Esophagus muscularis mucosa (tissue), 3 donors: ENCODE results near the gene CLCA4.

ENCODE experiments used
- POLR2A ChIP-seq: fragments of 450-650 bp; IDR thresholded peaks from one replicate; pipeline ENCODE4 v1.6.1; 2017; ENCODE audit warnings: antibody characterized with exemption, moderate library complexity, mild to moderate bottlenecking, low read depth
- TF ChIP-seq, protein P1 (sequence below), 3 experiments: fragments of 200-600 bp in 2 of 3; fragments of 450-650 bp in 1 of 3; sonication (generic) in 2 of 3; IDR thresholded peaks; one replicate each; pipeline ENCODE4 v1.5.1; 2017 to 2019; ENCODE audit warnings: antibody characterized with exemption in 3 of 3, mild to moderate bottlenecking in 2 of 3, moderate library complexity in 1 of 3

GRCh38 chr1:86538775-86539174, 8.1 kb upstream of the CLCA4 start:
- no peak for TF ChIP-seq POLR2A
- TF ChIP-seq, protein P1, sequence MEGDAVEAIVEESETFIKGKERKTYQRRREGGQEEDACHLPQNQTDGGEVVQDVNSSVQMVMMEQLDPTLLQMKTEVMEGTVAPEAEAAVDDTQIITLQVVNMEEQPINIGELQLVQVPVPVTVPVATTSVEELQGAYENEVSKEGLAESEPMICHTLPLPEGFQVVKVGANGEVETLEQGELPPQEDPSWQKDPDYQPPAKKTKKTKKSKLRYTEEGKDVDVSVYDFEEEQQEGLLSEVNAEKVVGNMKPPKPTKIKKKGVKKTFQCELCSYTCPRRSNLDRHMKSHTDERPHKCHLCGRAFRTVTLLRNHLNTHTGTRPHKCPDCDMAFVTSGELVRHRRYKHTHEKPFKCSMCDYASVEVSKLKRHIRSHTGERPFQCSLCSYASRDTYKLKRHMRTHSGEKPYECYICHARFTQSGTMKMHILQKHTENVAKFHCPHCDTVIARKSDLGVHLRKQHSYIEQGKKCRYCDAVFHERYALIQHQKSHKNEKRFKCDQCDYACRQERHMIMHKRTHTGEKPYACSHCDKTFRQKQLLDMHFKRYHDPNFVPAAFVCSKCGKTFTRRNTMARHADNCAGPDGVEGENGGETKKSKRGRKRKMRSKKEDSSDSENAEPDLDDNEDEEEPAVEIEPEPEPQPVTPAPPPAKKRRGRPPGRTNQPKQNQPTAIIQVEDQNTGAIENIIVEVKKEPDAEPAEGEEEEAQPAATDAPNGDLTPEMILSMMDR (IDR thresholded peaks at IDR 0.05), result no peak
